Progenitor cell of endocrine pancreas (in vitro differentiated cells): Measurements from ENCODE around the gene RRP1B. TPM values are rescaled to one million over a fixed set of nuclear protein-coding genes. Genes with fewer than 3 reads are reported as not detected.

Source experiments
- DNase-seq: peaks from one replicate; pipeline ENCODE4 v3.0.0; 2021; ENCODE audit warnings: low spot score; ENCODE audit not compliant: unreplicated experiment
- H3K27ac Mint-ChIP-seq: 2 replicates; pipeline ENCODE4 v1.8.0; 2021; ENCODE audit warnings: mild to moderate bottlenecking, moderate library complexity, mixed read lengths
- H3K27me3 Mint-ChIP-seq: 2 replicates; pipeline ENCODE4 v1.8.0; 2021; ENCODE audit warnings: mixed read lengths
- H3K36me3 Mint-ChIP-seq: 2 replicates; pipeline ENCODE4 v1.8.0; 2022; ENCODE audit warnings: mixed read lengths; ENCODE audit not compliant: insufficient read depth
- H3K4me1 Mint-ChIP-seq: 2 replicates; pipeline ENCODE4 v1.8.0; 2021; ENCODE audit warnings: low read depth, mixed read lengths
- H3K4me3 Mint-ChIP-seq: 2 replicates; pipeline ENCODE4 v1.8.0; 2021; ENCODE audit warnings: low read depth, mild to moderate bottlenecking, moderate library complexity, mixed read lengths
- H3K9me3 Mint-ChIP-seq: 2 replicates; pipeline ENCODE4 v1.8.0; 2021; ENCODE audit warnings: low read depth, mixed read lengths
- CTCF ChIP-seq: fragments of 200-600 bp; sonication (generic); IDR thresholded peaks from one replicate; pipeline ENCODE4 v1.5.0; 2021; ENCODE audit warnings: antibody characterized with exemption, mild to moderate bottlenecking; ENCODE audit not compliant: unreplicated experiment
- total RNA-seq: library from RNA; stranded (reverse); gene quantifications from 2 replicates; pipeline ENCODE4 v1.2.1, GENCODE V29; 2021

The RRP1B gene
- total RNA-seq, 1 donor from 2014 or later: 38.0 TPM

- Mint-ChIP-seq H3K4me3 (peak overlapping the region; percentile 52), H3K4me1 (peaks cover 11% of the 10 kb centered on the region), H3K9me3 (no peaks in the 10 kb centered on the region), H3K27ac (peak overlapping the region; percentile 67), H3K36me3 (no peaks in the 10 kb centered on the region), H3K27me3 (no peaks in the 10 kb centered on the region)
- TF ChIP-seq CTCF: no peak
- no peak for DNase-seq
Observed at GRCh38 chr21:43726686-43727518, 67.5 kb downstream of the RRP1B start.

DNA sequence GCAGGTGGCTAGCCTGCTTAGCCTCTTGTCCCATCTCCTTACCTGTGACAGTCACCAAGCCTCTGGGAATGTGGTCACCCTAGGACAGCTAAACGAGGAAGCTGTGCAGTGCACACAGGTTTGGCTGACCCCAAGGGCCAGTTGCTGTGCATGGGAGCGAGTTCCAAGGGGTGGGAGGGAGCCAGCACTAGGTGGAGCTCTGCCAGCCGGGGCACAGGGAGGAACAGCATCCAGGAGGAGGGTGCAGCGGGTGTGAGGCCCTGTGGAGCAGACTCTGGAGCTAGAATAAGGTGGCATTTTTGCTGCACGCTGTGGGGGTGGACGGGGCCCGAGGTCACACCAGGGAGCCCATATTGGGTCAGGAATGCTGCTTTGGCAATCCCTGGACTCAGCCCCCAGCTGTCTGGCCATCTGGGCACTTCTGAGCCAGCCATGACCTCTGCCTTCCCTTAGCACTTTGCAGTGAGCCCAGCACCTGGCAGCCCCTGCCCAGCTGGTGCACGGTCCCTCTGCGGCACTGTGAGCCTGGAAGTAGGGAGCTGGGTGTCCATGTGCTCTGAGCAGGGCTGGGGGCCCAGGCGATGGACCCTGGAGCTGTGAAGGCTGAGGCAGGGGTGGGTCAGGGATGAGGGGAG, 68.3 kb downstream of the RRP1B start:
- H3K27ac Mint-ChIP-seq: peak overlapping the region; percentile 67
- no peaks in the 10 kb centered on the region for H3K36me3 Mint-ChIP-seq
- peaks cover 11% of the 10 kb centered on the region for H3K4me1 Mint-ChIP-seq
- H3K9me3 Mint-ChIP-seq: no peaks in the 10 kb centered on the region
- no peak for TF ChIP-seq CTCF
- H3K27me3 Mint-ChIP-seq: no peaks in the 10 kb centered on the region
- DNase-seq: no peak
- peak overlapping the region; percentile 29 for H3K4me3 Mint-ChIP-seq

- Mint-ChIP-seq H3K27ac (peak overlapping the region; percentile 69), H3K36me3 (no peaks in the 10 kb centered on the region), H3K4me1 (peaks cover 11% of the 10 kb centered on the region), H3K4me3 (peak overlapping the region; percentile 81), H3K27me3 (no peaks in the 10 kb centered on the region), H3K9me3 (no peaks in the 10 kb centered on the region)
- no peak for DNase-seq
- no peak for TF ChIP-seq CTCF
Observed at GRCh38 chr21:43728154-43728466, 68.8 kb downstream of the RRP1B start.

DNA sequence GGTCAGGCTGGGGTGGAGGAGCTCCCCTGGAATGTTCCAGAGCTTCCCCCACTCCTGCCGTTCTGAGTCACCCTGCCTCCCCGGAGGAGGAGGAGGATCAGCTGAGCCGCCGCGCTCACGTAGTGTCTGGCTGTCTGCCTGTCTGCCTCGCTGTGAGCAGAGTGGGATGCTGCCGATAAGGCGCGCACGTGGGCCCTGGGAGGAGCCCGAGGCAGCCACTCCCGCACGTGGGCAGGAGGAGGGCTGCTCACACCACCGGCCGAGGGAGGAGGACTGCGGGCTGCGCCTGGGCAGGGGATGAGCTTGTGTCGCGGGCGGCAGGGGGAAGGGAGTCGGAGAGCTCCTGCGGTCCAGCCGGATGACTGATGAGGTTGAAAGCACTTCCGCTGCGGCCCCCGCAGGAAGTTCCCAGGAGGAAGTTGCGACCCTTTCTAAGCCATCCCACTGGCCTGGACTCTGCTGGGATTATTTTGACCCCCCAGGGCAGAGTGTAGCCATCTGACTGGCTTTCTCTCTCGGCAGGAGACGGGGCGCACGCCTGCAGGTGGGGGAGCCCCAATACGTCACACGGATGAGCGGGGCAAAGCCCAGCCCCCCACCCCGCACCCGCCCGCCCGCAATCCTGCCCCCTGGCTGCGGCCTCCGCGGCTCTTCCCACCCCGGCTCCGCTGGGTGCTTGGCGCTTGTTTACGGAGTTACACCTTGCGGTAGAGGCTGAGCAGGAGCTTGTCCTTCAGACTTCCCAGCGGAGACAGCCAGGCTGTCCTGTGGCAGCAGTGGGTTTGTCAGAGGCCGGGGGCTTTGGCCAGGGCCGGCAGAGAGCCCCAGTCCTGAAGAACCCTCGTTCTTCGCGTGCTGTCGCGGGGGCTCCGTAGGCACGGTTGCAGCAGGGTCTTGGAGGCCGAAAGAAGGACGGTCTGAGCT, 69.4 kb downstream of the RRP1B start:
- TF ChIP-seq CTCF: peak; percentile 63
- Mint-ChIP-seq H3K27ac (peak overlapping the region; percentile 92), H3K4me1 (peaks cover 11% of the 10 kb centered on the region), H3K36me3 (peaks cover 2% of the 10 kb centered on the region), H3K27me3 (no peaks in the 10 kb centered on the region), H3K4me3 (peak overlapping the region; percentile 81), H3K9me3 (no peaks in the 10 kb centered on the region)
- peak; percentile 49 for DNase-seq

- no peaks in the 10 kb centered on the region for H3K9me3 Mint-ChIP-seq
- DNase-seq: no peak
- peaks cover 11% of the 10 kb centered on the region for H3K4me1 Mint-ChIP-seq
- H3K4me3 Mint-ChIP-seq: no peak overlapping the region
- no peak for TF ChIP-seq CTCF
- no peaks in the 10 kb centered on the region for H3K27me3 Mint-ChIP-seq
- no peak overlapping the region for H3K27ac Mint-ChIP-seq
- peaks cover 2% of the 10 kb centered on the region for H3K36me3 Mint-ChIP-seq
Observed at GRCh38 chr21:43731476-43731875, 72.1 kb downstream of the RRP1B start.
